Neural progenitor cell (in vitro differentiated cells): Measurements from ENCODE around the gene STUB1. TPM values are rescaled to one million over a fixed set of nuclear protein-coding genes. Genes with fewer than 3 reads are reported as not detected.

ENCODE experiments used
- DNase-seq: peaks from one replicate; pipeline ENCODE4 v3.0.0-alpha.2; 2016; ENCODE audit warnings: low spot score
- H2AFZ ChIP-seq: fragments of 200-600 bp; sonication (generic); replicated peaks from 2 replicates; pipeline ENCODE4 v1.6.1; 2016; ENCODE audit warnings: antibody characterized with exemption
- H3F3A ChIP-seq: fragments of 200-600 bp; sonication (generic); 2 replicates; pipeline ENCODE4 v1.6.1; 2016; ENCODE audit warnings: antibody characterized with exemption, low read depth
- H3K27ac ChIP-seq: fragments of 200-600 bp; sonication (generic); 2 replicates; pipeline ENCODE4 v1.5.1; 2016; ENCODE audit warnings: mild to moderate bottlenecking
- H3K27me3 ChIP-seq: fragments of 200-600 bp; sonication (generic); 2 replicates; pipeline ENCODE4 v1.6.1; 2016; ENCODE audit warnings: mild to moderate bottlenecking, moderate library complexity
- H3K36me3 ChIP-seq: fragments of 200-600 bp; sonication (generic); 2 replicates; pipeline ENCODE4 v1.5.1; 2016
- H3K4me1 ChIP-seq: fragments of 200-600 bp; sonication (generic); 2 replicates; pipeline ENCODE4 v1.6.1; 2016; ENCODE audit warnings: mixed run types
- H3K4me2 ChIP-seq: fragments of 200-600 bp; sonication (generic); 2 replicates; pipeline ENCODE4 v1.6.1; 2016
- H3K4me3 ChIP-seq: fragments of 200-600 bp; sonication (generic); 2 replicates; pipeline ENCODE4 v1.5.1; 2016
- H3K79me2 ChIP-seq: fragments of 200-600 bp; sonication (generic); 2 replicates; pipeline ENCODE4 v1.6.1; 2016; ENCODE audit warnings: low read depth
- H3K9ac ChIP-seq: fragments of 200-600 bp; sonication (generic); 2 replicates; pipeline ENCODE4 v1.6.1; 2016
- H3K9me3 ChIP-seq: fragments of 200-600 bp; sonication (generic); 2 replicates; pipeline ENCODE4 v1.5.1; 2016; ENCODE audit warnings: low read depth
- H4K20me1 ChIP-seq: fragments of 200-600 bp; sonication (generic); 2 replicates; pipeline ENCODE4 v1.6.1; 2016; ENCODE audit warnings: low read depth
- H3K27ac Mint-ChIP-seq: 3 replicates; pipeline ENCODE4 v1.8.0; 2021; ENCODE audit warnings: mixed read lengths
- H3K27me3 Mint-ChIP-seq: 2 replicates; pipeline ENCODE4 v1.8.0; 2022; ENCODE audit warnings: low read depth, mild to moderate bottlenecking, inconsistent platforms, moderate library complexity, mixed read lengths; ENCODE audit not compliant: insufficient read depth
- H3K36me3 Mint-ChIP-seq: 3 replicates; pipeline ENCODE4 v1.8.0; 2021; ENCODE audit warnings: mixed read lengths
- H3K4me1 Mint-ChIP-seq: 3 replicates; pipeline ENCODE4 v1.8.0; 2021; ENCODE audit warnings: mixed read lengths
- H3K4me3 Mint-ChIP-seq: 3 replicates; pipeline ENCODE4 v1.8.0; 2021; ENCODE audit warnings: mild to moderate bottlenecking, moderate library complexity, mixed read lengths
- H3K9me3 Mint-ChIP-seq: 3 replicates; pipeline ENCODE4 v1.8.0; 2020; ENCODE audit warnings: mixed read lengths
- CTCF ChIP-seq: fragments of 200-600 bp; sonication (generic); IDR thresholded peaks from 2 replicates; pipeline ENCODE4 v1.5.1; 2017; ENCODE audit warnings: antibody characterized with exemption, mild to moderate bottlenecking
- EZH2 ChIP-seq: fragments of 200-600 bp; sonication (generic); IDR thresholded peaks from 2 replicates; pipeline ENCODE4 v1.6.1; 2017; ENCODE audit warnings: antibody characterized with exemption, mild to moderate bottlenecking, moderate library complexity
- EZH2phosphoT487 ChIP-seq: fragments of 200-600 bp; sonication (generic); IDR thresholded peaks from 2 replicates; pipeline ENCODE4 v1.6.1; 2017; ENCODE audit warnings: antibody characterized with exemption
- total RNA-seq: library from RNA; depleted of rRNA; stranded (reverse); fragments of >200 nt; gene quantifications from 2 replicates; pipeline ENCODE4 v1.2.3, GENCODE V29; 2015; ENCODE audit warnings: low replicate concordance

Gene STUB1
- total RNA-seq, 1 donor from 2014 or later, result 27.0 TPM

GRCh38 chr16:652454-653305 lies 27.5 kb upstream of the STUB1 start:
- H3K36me3 ChIP-seq, result no peaks in the 10 kb centered on the region
- Mint-ChIP-seq H3K27ac (no peak overlapping the region), H3K36me3 (no peaks in the 10 kb centered on the region), H3K4me3 (peak overlapping the region; percentile 35), H3K27me3 (no peaks in the 10 kb centered on the region), H3K4me1 (peaks cover 3% of the 10 kb centered on the region), H3K9me3 (no peaks in the 10 kb centered on the region)
- no peaks in the 10 kb centered on the region for H3K9me3 ChIP-seq
- H3K4me2 ChIP-seq, result no peak overlapping the region
- H2AFZ ChIP-seq, result no peak overlapping the region
- no peak overlapping the region for H3K27ac ChIP-seq
- H3K9ac ChIP-seq, result no peak overlapping the region
- peaks cover 5% of the 10 kb centered on the region for H4K20me1 ChIP-seq
- no peaks in the 10 kb centered on the region for H3K79me2 ChIP-seq
- H3K4me3 ChIP-seq, result no peak overlapping the region
- TF ChIP-seq EZH2phosphoT487, result no peak
- no peak for TF ChIP-seq EZH2
- H3K27me3 ChIP-seq, result no peaks in the 10 kb centered on the region
- no peak for DNase-seq
- H3F3A ChIP-seq, result peaks cover 9% of the 10 kb centered on the region
- peaks cover 5% of the 10 kb centered on the region for H3K4me1 ChIP-seq

GRCh38 chr16:654034-654433 lies 26.2 kb upstream of the STUB1 start:
- no peak overlapping the region for H3K4me3 Mint-ChIP-seq
- H3K4me1 Mint-ChIP-seq, result peaks cover 3% of the 10 kb centered on the region
- H3K36me3 ChIP-seq, result no peaks in the 10 kb centered on the region
- peaks cover 3% of the 10 kb centered on the region for H4K20me1 ChIP-seq
- H3K4me2 ChIP-seq, result no peak overlapping the region
- no peak overlapping the region for H3K4me3 ChIP-seq
- no peaks in the 10 kb centered on the region for H3K9me3 ChIP-seq
- H3K9ac ChIP-seq, result no peak overlapping the region
- H3K79me2 ChIP-seq, result no peaks in the 10 kb centered on the region
- H3K27me3 Mint-ChIP-seq, result no peaks in the 10 kb centered on the region
- H3K4me1 ChIP-seq, result no peaks in the 10 kb centered on the region
- H3K27me3 ChIP-seq, result no peaks in the 10 kb centered on the region
- H3F3A ChIP-seq, result no peaks in the 10 kb centered on the region
- H3K36me3 Mint-ChIP-seq, result no peaks in the 10 kb centered on the region
- H3K9me3 Mint-ChIP-seq, result no peaks in the 10 kb centered on the region
- H2AFZ ChIP-seq, result no peak overlapping the region
- TF ChIP-seq EZH2phosphoT487 (no peak), CTCF (no peak), EZH2 (no peak)
- no peak overlapping the region for H3K27ac ChIP-seq
- no peak for DNase-seq
- no peak overlapping the region for H3K27ac Mint-ChIP-seq

- H3K79me2 ChIP-seq, result no peaks in the 10 kb centered on the region
- Mint-ChIP-seq H3K4me3 (no peak overlapping the region), H3K27ac (no peak overlapping the region), H3K36me3 (peaks cover under 1% of the 10 kb centered on the region), H3K4me1 (peaks cover 4% of the 10 kb centered on the region), H3K9me3 (no peaks in the 10 kb centered on the region), H3K27me3 (no peaks in the 10 kb centered on the region)
- H3K27ac ChIP-seq, result no peak overlapping the region
- no peaks in the 10 kb centered on the region for H3K36me3 ChIP-seq
- no peak overlapping the region for H3K4me3 ChIP-seq
- no peak for TF ChIP-seq EZH2
- no peak for TF ChIP-seq CTCF
- no peak for TF ChIP-seq EZH2phosphoT487
- no peak overlapping the region for H2AFZ ChIP-seq
- peaks cover 5% of the 10 kb centered on the region for H4K20me1 ChIP-seq
- H3F3A ChIP-seq, result peaks cover 3% of the 10 kb centered on the region
- H3K9ac ChIP-seq, result no peak overlapping the region
- H3K9me3 ChIP-seq, result no peaks in the 10 kb centered on the region
- no peak for DNase-seq
- H3K27me3 ChIP-seq, result no peaks in the 10 kb centered on the region
- H3K4me2 ChIP-seq, result no peak overlapping the region
- H3K4me1 ChIP-seq, result peaks cover 3% of the 10 kb centered on the region
These were observed 22.7 kb upstream of the STUB1 start for GRCh38 chr16:657487-657886.
